ENCODE data around the gene SLC29A3.

GRCh38 chr10:71344154-71344925 is 25.3 kb downstream of the SLC29A3 start:
- TF ChIP-seq CTCF (optimal IDR thresholded peaks at IDR 0.05 in 1 of 3, IDR thresholded peaks at IDR 0.05 in 1 of 3, conservative IDR thresholded peaks at IDR 0.05 in 1 of 3; ENCODE audit: extremely low read depth in 1 of 3, insufficient read depth in 2 of 3, low read length in 3 of 3) (no peak), EZH2 (IDR thresholded peaks at IDR 0.05; ENCODE audit: low read length) (no peak)
